SK-N-MC (cell line): ENCODE results near the gene PLG.
"Not testable (repeated sequence)": the region's sequence is repeated elsewhere in the genome, so short reads cannot be mapped to it uniquely, and the experiment has no call there.

Experiments used
- DNase-seq: peaks from one replicate; pipeline ENCODE4 v3.0.0-alpha.2; 2011; ENCODE audit warnings: low read depth, low spot score
- H3K27ac ChIP-seq: fragments of 200-600 bp; sonication (generic); 2 replicates; pipeline ENCODE4 v1.5.1; 2016; ENCODE audit warnings: mixed run types
- H3K36me3 ChIP-seq: fragments of 200-600 bp; sonication (generic); 2 replicates; pipeline ENCODE4 v1.6.1; 2017; ENCODE audit warnings: antibody characterized with exemption, low read length, mixed read lengths; ENCODE audit not compliant: insufficient read depth
- H3K4me3 ChIP-seq: fragments of 200-600 bp; sonication (generic); 2 replicates; pipeline ENCODE4 v1.5.1; 2016
- H3K9ac ChIP-seq: fragments of 200-600 bp; sonication (generic); 2 replicates; pipeline ENCODE4 v1.8.0; 2017; ENCODE audit warnings: mixed run types, mixed read lengths; ENCODE audit not compliant: insufficient read length
- H3K9me3 ChIP-seq: fragments of 200-600 bp; sonication (generic); 2 replicates; pipeline ENCODE4 v1.6.1; 2017; ENCODE audit warnings: low read depth, mild to moderate bottlenecking, antibody characterized with exemption, low read length, moderate library complexity, mixed read lengths
- EZH2 ChIP-seq: fragments of 200-600 bp; sonication (generic); IDR thresholded peaks from one replicate; pipeline ENCODE4 v1.6.1; 2017; ENCODE audit warnings: antibody characterized with exemption
- FOXP2 ChIP-seq: optimal IDR thresholded peaks from 2 replicates; pipeline ENCODE3; 2011; ENCODE audit warnings: mild to moderate bottlenecking, moderate library complexity; ENCODE audit not compliant: insufficient read depth; ENCODE audit errors: extremely low read length, control extremely low read depth
- POLR2AphosphoS5 ChIP-seq: IDR thresholded peaks from 2 replicates; pipeline ENCODE4 v1.6.1; 2012; ENCODE audit warnings: mild to moderate bottlenecking, low read depth, low read length, borderline replicate concordance

PLG gene

GRCh38 chr6:160793652-160794051 lies 91.6 kb downstream of the PLG start:
- Histone ChIP-seq H3K4me3 (no peak overlapping the region), H3K9me3 (no peaks in the 10 kb centered on the region), H3K9ac (no peak overlapping the region), H3K36me3 (no peaks in the 10 kb centered on the region), H3K27ac (no peak overlapping the region)
- no peak for TF ChIP-seq POLR2AphosphoS5
- DNase-seq, result no peak

- TF ChIP-seq FOXP2 (no peak), POLR2AphosphoS5 (no peak), EZH2 (no peak)
- H3K9ac ChIP-seq, result no peak overlapping the region
- H3K27ac ChIP-seq, result no peak overlapping the region
- H3K4me3 ChIP-seq, result no peak overlapping the region
- H3K36me3 ChIP-seq, result no peaks in the 10 kb centered on the region
- DNase-seq, result no peak
- no peaks in the 10 kb centered on the region for H3K9me3 ChIP-seq
Measured at GRCh38 chr6:160795721-160796120, 93.7 kb downstream of the PLG start.

- H3K27ac ChIP-seq, result no peak overlapping the region
- TF ChIP-seq FOXP2 (no peak), POLR2AphosphoS5 (no peak), EZH2 (no peak)
- DNase-seq, result no peak
- H3K4me3 ChIP-seq, result no peak overlapping the region
- no peaks in the 10 kb centered on the region for H3K36me3 ChIP-seq
- H3K9ac ChIP-seq, result no peak overlapping the region
- no peaks in the 10 kb centered on the region for H3K9me3 ChIP-seq
Measured at GRCh38 chr6:160798625-160799024, 96.6 kb downstream of the PLG start.

GRCh38 chr6:160799801-160800506 lies 97.9 kb downstream of the PLG start:
- H3K9me3 ChIP-seq, result no peaks in the 10 kb centered on the region
- DNase-seq, result no peak
- H3K27ac ChIP-seq, result no peak overlapping the region
- H3K4me3 ChIP-seq, result no peak overlapping the region
- H3K36me3 ChIP-seq, result no peaks in the 10 kb centered on the region
- TF ChIP-seq POLR2AphosphoS5, result no peak
- TF ChIP-seq FOXP2, result no peak
- no peak for TF ChIP-seq EZH2
- H3K9ac ChIP-seq, result no peak overlapping the region

GRCh38 chr6:160801418-160801817 lies 99.4 kb downstream of the PLG start:
- DNase-seq, result no peak
- no peak for TF ChIP-seq EZH2
- no peak for TF ChIP-seq FOXP2
- TF ChIP-seq POLR2AphosphoS5, result no peak
- H3K27ac ChIP-seq, result no peak overlapping the region
- H3K9ac ChIP-seq, result no peak overlapping the region
- H3K36me3 ChIP-seq, result no peaks in the 10 kb centered on the region
- no peaks in the 10 kb centered on the region for H3K9me3 ChIP-seq
- no peak overlapping the region for H3K4me3 ChIP-seq

GRCh38 chr6:160802049-160802448 lies 100.0 kb downstream of the PLG start:
- H3K36me3 ChIP-seq, H3K9ac ChIP-seq, H3K4me3 ChIP-seq, H3K27ac ChIP-seq, H3K9me3 ChIP-seq, DNase-seq: not testable (repeated sequence)
